HFF-Myc (cell line): Measurements from ENCODE around the gene PKN1.
A peak's percentile ranks its signal among the peaks of the same experiment; 100 is the strongest.

ENCODE experiments used
- DNase-seq: peaks from one replicate; pipeline ENCODE4 v3.0.0-alpha.2; 2011; ENCODE audit warnings: low read depth; ENCODE audit errors: extremely low read depth
- H3K4me3 ChIP-seq: replicated peaks from 2 replicates; pipeline ENCODE4 v1.5.1; 2011; ENCODE audit warnings: low read depth, mild to moderate bottlenecking, control low read depth, low read length
- TF ChIP-seq, protein P1 (sequence below): IDR thresholded peaks from 2 replicates; pipeline ENCODE4 v1.5.1; 2012; ENCODE audit warnings: mild to moderate bottlenecking, low read depth, low read length, control low read depth; ENCODE audit errors: missing control alignments

The PKN1 gene

GRCh38 chr19:14411938-14412245, 21.2 kb upstream of the PKN1 start:
- TF ChIP-seq, protein P1, sequence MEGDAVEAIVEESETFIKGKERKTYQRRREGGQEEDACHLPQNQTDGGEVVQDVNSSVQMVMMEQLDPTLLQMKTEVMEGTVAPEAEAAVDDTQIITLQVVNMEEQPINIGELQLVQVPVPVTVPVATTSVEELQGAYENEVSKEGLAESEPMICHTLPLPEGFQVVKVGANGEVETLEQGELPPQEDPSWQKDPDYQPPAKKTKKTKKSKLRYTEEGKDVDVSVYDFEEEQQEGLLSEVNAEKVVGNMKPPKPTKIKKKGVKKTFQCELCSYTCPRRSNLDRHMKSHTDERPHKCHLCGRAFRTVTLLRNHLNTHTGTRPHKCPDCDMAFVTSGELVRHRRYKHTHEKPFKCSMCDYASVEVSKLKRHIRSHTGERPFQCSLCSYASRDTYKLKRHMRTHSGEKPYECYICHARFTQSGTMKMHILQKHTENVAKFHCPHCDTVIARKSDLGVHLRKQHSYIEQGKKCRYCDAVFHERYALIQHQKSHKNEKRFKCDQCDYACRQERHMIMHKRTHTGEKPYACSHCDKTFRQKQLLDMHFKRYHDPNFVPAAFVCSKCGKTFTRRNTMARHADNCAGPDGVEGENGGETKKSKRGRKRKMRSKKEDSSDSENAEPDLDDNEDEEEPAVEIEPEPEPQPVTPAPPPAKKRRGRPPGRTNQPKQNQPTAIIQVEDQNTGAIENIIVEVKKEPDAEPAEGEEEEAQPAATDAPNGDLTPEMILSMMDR, result no peak
- no peak for DNase-seq
- no peak overlapping the region for H3K4me3 ChIP-seq

GRCh38 chr19:14412324-14412995, 20.6 kb upstream of the PKN1 start:
- TF ChIP-seq, protein P1, result no peak
- no peak for DNase-seq
- H3K4me3 ChIP-seq, result no peak overlapping the region

GRCh38 chr19:14412996-14413692, 20.0 kb upstream of the PKN1 start:
- no peak for DNase-seq
- TF ChIP-seq, protein P1, result no peak
- no peak overlapping the region for H3K4me3 ChIP-seq

DNA sequence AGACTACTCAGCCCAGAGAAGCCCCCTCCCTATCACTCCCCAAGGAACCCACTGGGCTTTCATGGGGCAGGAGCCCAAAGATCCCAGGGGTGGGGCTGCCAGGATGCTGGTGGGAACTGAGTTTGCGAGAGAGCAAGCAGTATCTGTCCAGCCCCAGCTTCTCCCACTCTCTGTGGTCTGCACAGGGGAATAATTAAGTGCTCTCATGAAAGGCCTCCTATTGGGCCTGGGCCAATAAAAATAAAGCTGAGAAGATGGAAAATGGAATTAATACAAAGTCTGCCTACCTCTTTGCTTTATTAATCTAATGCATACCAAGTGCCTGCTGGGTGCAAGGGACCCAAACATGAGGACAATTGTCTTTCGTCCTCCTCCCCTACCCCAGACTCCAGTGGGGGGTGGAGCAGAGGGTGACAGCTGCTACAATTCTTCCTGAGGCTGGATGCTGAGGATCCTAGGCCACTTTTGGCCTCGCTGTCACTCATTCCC, 19.4 kb upstream of the PKN1 start:
- no peak for DNase-seq
- no peak overlapping the region for H3K4me3 ChIP-seq
- TF ChIP-seq, protein P1, result no peak

DNA sequence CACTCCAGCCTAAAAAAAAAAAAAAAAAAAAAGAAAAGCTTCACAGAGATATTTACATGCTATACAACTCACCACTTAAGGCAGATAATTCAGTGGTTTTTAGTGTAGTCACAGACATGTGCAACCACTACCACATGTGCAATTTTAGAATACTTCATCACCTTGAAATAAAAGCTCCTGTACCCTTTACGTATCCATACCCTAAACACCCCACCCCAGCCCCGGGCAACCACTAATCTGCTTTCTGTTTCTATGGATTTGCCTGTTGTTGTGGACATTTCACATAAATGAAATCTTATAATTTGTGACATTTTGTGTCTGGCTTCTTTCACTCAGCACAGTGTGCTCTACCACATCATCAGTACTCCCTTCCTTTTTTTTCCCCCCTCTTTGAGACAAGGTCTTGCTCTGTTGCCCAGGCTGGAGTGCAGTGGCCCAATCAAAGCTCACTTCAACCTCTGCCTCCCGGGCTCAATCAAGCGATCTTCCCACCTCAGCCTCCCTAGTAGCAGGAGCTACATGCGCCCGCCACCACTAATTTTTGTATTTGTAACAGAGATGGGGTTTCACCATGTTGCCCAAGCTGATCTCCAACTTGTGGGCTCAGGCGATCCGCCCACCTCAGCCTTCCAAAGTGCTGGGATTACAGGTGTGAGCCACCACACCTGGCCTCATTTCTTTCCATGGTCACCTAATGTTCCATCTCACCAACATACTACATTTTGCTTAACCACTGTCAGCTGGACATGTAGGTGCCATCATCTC, 18.0 kb upstream of the PKN1 start:
- no peak overlapping the region for H3K4me3 ChIP-seq
- TF ChIP-seq, protein P1, result no peak
- no peak for DNase-seq

DNA sequence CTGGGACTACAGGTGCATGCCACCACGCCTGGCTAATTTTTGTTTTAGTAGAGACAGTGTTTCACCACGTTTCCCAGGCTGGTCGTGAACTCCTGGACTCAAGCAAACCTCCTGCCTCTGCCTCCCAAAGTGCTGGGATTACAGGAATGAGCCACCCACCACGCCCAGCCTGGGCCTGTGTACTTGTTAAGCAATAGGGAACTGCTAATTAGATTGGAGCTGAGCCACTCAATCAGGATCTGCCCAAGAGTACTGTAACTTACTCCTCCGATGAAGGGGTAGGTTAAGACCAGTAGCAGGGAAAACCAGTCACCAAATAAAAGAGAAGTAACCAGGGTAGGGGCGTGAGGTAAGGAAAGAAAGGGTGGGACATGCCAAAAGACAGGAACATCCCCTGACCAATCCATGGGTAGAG, 16.3 kb upstream of the PKN1 start:
- TF ChIP-seq, protein P1, result no peak
- DNase-seq, result no peak
- peak overlapping the region; percentile 89 for H3K4me3 ChIP-seq
